ENCODE data around the gene NBPF8.
"Not testable (repeated sequence)": the region's sequence is repeated elsewhere in the genome, so short reads cannot be mapped to it uniquely, and the experiment has no call there.

NBPF8 gene, protein sequence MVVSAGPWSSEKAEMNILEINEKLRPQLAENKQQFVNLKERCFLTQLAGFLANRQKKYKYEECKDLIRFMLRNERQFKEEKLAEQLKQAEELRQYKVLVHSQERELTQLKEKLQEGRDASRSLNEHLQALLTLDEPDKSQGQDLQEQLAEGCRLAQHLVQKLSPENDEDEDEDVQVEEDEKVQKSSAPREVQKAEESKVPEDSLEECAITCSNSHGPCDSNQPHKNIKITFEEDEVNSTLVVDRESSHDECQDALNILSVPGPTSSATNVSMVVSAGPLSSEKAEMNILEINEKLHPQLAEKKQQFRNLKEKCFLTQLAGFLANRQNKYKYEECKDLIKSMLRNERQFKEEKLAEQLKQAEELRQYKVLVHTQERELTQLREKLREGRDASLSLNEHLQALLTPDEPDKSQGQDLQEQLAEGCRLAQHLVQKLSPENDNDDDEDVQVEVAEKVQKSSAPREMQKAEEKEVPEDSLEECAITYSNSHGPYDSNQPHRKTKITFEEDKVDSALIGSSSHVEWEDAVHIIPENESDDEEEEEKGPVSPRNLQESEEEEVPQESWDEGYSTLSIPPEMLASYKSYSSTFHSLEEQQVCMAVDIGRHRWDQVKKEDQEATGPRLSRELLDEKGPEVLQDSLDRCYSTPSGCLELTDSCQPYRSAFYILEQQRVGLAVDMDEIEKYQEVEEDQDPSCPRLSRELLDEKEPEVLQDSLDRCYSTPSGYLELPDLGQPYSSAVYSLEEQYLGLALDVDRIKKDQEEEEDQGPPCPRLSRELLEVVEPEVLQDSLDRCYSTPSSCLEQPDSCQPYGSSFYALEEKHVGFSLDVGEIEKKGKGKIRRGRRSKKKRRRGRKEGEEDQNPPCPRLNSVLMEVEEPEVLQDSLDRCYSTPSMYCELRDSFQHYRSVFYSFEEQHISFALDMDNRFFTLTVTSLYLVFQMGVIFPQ

DNA sequence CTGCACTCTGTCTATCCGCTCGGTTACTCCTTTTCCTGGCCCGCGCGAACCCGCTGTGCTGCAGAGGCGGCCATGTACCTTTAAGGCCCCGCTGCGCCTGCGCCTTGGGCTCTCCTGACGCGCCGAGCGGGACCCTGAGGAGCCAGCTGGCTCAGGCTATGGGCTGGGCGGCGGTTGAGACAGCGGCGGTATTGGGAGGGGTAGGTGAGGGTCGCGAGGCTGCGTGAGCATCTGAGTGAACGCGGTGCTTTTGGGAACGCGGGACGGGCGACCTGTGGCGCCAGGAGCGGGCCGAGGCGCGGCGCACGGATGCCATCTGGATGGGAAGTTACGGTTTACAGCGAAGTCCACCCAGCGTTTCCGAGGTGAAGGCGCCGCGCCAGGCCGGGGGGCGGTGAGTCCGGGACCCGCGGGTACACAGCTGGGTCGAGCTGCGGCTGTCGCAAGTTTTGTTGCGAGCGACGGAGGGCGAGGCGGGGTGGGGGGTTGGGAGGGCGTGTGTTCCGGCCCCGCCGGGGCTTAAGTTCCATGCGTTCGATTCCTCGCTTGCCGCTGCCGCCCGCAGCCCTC, at the start of gene NBPF8:
TSS of gene NBPF8 (plus strand) at position 125 of the 570 bp plus-strand sequence. CDS start 21,488 bp downstream, outside the sequence.
- DNase-seq (ENCODE audit: low read depth in 2 of 2), result peak in 1 of 2 experiments; percentile 9

DNA sequence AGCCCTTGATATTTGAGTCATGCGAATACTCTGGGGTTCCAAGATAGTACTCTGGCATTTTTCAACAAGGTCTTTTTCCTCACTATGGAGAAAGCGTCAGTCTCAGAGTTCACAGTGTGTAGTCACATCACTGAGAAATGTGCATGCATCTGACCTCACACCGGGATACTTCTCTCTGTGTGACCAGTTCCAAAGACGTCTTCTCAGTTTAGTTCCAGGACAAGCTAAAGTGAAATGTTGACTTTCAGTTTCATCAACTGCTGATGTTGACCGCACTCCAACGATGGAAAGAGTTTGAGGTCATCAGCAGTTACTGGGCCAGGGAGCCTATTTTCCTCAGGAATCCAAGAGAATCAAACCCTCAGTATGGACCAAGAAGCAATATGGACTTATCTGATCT, 47.1 kb upstream of the NBPF8 start:
- DNase-seq (ENCODE audit: low read depth in 2 of 2), result not testable (repeated sequence)

GRCh38 chr1:120386651-120387050, 28.2 kb upstream of the NBPF8 start:
- not testable (repeated sequence) for DNase-seq (ENCODE audit: low read depth in 2 of 2)

- DNase-seq (ENCODE audit: low read depth in 2 of 2), result peak; percentile 41 to 43
These were observed 26.2 kb upstream of the NBPF8 start for GRCh38 chr1:120388597-120389126.

GRCh38 chr1:120391365-120391764, 23.5 kb upstream of the NBPF8 start:
- DNase-seq (ENCODE audit: low read depth in 2 of 2), result not testable (repeated sequence)

DNA sequence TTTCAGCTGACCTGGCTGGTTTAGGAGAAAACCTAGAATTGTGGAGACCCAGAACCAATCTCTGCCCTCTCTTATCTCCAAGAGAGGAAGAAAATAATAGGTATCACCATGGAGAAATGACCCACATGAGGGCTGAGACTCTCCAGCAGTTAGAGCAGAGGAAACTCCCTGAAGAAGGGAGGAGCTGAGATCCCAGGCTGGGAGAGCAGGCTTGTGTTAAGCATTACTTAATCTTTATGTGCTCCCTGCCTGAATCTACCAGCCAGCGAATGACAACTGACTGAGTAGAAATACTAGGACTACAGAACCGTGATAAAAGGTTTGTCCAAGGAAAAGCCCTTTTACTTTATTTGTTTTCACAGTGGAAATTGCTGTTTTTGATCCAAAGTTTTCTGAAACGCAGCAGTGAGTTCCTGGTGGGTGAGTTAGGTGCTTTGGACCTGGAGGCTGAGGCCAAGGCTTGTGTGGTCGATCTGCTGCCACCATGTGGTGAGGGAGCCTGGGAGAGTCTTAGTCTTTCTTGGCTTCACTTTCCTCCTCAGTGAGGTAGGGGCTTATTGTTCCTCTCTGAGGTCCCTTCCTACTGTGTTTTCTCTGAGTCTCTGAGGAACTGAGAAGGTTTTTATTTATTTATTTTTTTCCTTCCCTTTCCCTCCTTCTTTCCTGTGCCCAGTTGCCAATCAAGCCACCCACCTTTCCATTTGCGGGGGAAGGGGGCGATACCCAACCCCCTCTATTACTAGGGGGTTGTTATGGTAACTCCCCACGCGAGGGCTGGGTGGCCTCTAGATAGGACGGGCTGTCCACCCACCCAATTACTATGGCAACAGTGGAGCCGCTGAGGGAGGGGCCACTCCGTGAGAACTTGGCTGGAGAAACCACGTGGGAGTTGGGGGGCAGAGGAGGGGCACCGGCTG, 21.3 kb upstream of the NBPF8 start:
- DNase-seq (ENCODE audit: low read depth in 2 of 2), result not testable (repeated sequence)

DNA sequence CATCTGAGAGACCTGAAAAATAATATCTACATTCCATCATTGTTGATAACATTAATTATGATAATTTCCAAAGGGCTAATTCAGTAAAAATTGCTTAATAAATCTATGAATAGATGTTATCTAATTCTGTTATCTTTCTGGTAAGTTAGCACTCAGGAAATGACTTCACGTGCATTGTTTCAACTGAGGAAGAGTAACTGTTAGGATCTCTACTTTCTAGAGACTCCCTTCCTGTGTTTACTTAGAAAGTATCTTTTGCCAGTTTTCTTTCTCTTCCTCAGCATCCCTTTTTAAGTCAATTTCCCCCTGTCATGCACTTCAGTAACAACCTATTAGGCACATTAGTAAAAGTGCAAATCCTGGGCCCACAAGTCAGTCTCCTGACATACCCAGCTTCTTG, 9.5 kb upstream of the NBPF8 start:
- not testable (repeated sequence) for DNase-seq (ENCODE audit: low read depth in 2 of 2)

- DNase-seq (ENCODE audit: low read depth in 2 of 2), result peak in 1 of 2 experiments; percentile 0
These were observed 384 bp upstream of the NBPF8 start for GRCh38 chr1:120414451-120414850.

DNA sequence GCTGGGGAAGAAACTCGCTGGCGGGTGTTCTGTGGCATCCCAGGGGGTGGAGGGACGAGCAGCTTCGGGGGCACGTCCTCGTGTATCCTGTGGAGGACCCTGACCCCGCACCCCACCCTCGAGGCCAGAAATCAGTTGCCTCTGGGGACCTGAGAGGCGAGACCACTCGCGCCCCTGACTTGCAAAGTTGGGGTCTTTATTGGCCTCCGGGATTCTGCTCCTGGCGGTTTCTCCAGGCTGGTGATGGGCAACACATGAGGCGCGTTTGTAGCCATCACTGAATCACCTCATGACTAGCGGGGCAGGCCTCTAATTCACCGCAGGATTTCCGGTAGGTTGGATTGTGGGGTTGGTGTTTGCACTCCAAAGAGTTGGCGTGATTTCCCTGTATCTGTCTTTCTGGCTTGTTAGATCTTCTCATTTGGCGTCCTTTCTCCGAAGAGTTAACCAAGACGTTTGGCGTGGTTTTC, 692 bp downstream of the NBPF8 start:
- peak; percentile 5 to 13 for DNase-seq (ENCODE audit: low read depth in 2 of 2)

GRCh38 chr1:120425063-120425462, 10.2 kb downstream of the NBPF8 start:
- not testable (repeated sequence) for DNase-seq (ENCODE audit: low read depth in 2 of 2)

- DNase-seq (ENCODE audit: low read depth in 2 of 2), result peak in 1 of 2 experiments; percentile 16
These were observed 16.8 kb downstream of the NBPF8 start for GRCh38 chr1:120431626-120432025.

- not testable (repeated sequence) for DNase-seq (ENCODE audit: low read depth in 2 of 2)
These were observed 19.0 kb downstream of the NBPF8 start for GRCh38 chr1:120433831-120434230.

DNA sequence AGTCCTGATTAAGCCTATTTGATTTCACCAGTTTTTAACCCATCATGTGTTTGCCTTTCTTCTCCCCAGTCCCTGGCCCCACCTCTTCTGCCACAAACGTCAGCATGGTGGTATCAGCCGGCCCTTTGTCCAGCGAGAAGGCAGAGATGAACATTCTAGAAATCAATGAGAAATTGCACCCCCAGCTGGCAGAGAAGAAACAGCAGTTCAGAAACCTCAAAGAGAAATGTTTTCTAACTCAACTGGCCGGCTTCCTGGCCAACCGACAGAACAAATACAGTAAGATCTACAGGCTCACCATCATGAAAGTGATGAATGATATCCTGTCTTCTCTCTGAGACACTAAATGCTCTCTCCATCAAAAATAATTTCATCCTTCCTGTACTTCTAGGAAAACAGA, 34.3 kb downstream of the NBPF8 start:
- not testable (repeated sequence) for DNase-seq (ENCODE audit: low read depth in 2 of 2)

All from fibroblast of skin of left biceps (primary cell).